ENCODE data around the gene RBM33.

RBM33 gene

GRCh38 chr7:155729847-155730246 lies 85.4 kb downstream of the RBM33 start:
- POLR2A ChIA-PET, result no interaction called here
- TF ChIP-seq LEF1 (IDR thresholded peaks at IDR 0.05; ENCODE audit: borderline replicate concordance), result no peak
- no peak for TF ChIP-seq NFRKB (IDR thresholded peaks at IDR 0.05)
- TF ChIP-seq ZNF384 (IDR thresholded peaks at IDR 0.05), result no peak
- no peak for TF ChIP-seq ELF4 (IDR thresholded peaks at IDR 0.05)
- TF ChIP-seq L3MBTL2 (conservative IDR thresholded peaks at IDR 0.05), result no peak
- TF ChIP-seq FOXA1 (IDR thresholded peaks at IDR 0.05), result no peak
- TF ChIP-seq ARNT (IDR thresholded peaks at IDR 0.05), result no peak
- CTCF ChIA-PET, result interaction anchor here (1.6 kb wide), 1 partner anchor 131 kb away, joined by 5 read pairs; no protein-coding TSS in a partner anchor
- no peak for DNase-seq (ENCODE audit: extremely low spot score)

- no peak for DNase-seq (ENCODE audit: extremely low spot score)
- CTCF ChIA-PET, result interaction anchor here (1.6 kb wide), 1 partner anchor 133 kb away, joined by 5 read pairs; no protein-coding TSS in a partner anchor
- TF ChIP-seq FOXK2 (IDR thresholded peaks at IDR 0.05), result no peak
- no peak for TF ChIP-seq L3MBTL2 (conservative IDR thresholded peaks at IDR 0.05)
- no peak for TF ChIP-seq PKNOX1 (IDR thresholded peaks at IDR 0.05)
- no peak for TF ChIP-seq HDGF (IDR thresholded peaks at IDR 0.05; ENCODE audit: borderline replicate concordance)
- TF ChIP-seq ARNT (IDR thresholded peaks at IDR 0.05), result no peak
- no peak for TF ChIP-seq NFRKB (IDR thresholded peaks at IDR 0.05)
- TF ChIP-seq ZNF384 (IDR thresholded peaks at IDR 0.05), result no peak
- TF ChIP-seq CTBP1 (IDR thresholded peaks at IDR 0.05; ENCODE audit: borderline replicate concordance), result no peak
- TF ChIP-seq LEF1 (IDR thresholded peaks at IDR 0.05; ENCODE audit: borderline replicate concordance), result no peak
- no peak for TF ChIP-seq FOXM1 (IDR thresholded peaks at IDR 0.05; ENCODE audit: borderline replicate concordance)
- TF ChIP-seq SUZ12 (IDR thresholded peaks at IDR 0.05), result no peak
- no peak for TF ChIP-seq ELF4 (IDR thresholded peaks at IDR 0.05)
- no peak for TF ChIP-seq SP1 (IDR thresholded peaks at IDR 0.05)
- TF ChIP-seq BHLHE40 (IDR thresholded peaks at IDR 0.05; ENCODE audit: borderline replicate concordance), result no peak
- no peak for TF ChIP-seq FOXA1 (IDR thresholded peaks at IDR 0.05)
- POLR2A ChIA-PET, result no interaction called here
Observed at GRCh38 chr7:155731380-155731779, 86.9 kb downstream of the RBM33 start.

- CTCF ChIA-PET, result interaction anchor here (0.9 kb wide), 1 partner anchor 133 kb away, joined by 3 read pairs; no protein-coding TSS in a partner anchor
- POLR2A ChIA-PET, result no interaction called here
- DNase-seq (ENCODE audit: extremely low spot score), result no peak
- TF ChIP-seq SUZ12 (IDR thresholded peaks at IDR 0.05), result no peak
- TF ChIP-seq PKNOX1 (IDR thresholded peaks at IDR 0.05), result no peak
- no peak for TF ChIP-seq HDGF (IDR thresholded peaks at IDR 0.05; ENCODE audit: borderline replicate concordance)
- TF ChIP-seq SP1 (IDR thresholded peaks at IDR 0.05), result no peak
- no peak for TF ChIP-seq L3MBTL2 (conservative IDR thresholded peaks at IDR 0.05)
- no peak for TF ChIP-seq FOXA1 (IDR thresholded peaks at IDR 0.05)
- no peak for TF ChIP-seq LEF1 (IDR thresholded peaks at IDR 0.05; ENCODE audit: borderline replicate concordance)
- no peak for TF ChIP-seq BHLHE40 (IDR thresholded peaks at IDR 0.05; ENCODE audit: borderline replicate concordance)
- TF ChIP-seq FOXK2 (IDR thresholded peaks at IDR 0.05), result no peak
- TF ChIP-seq NFRKB (IDR thresholded peaks at IDR 0.05), result no peak
- TF ChIP-seq FOXM1 (IDR thresholded peaks at IDR 0.05; ENCODE audit: borderline replicate concordance), result no peak
- no peak for TF ChIP-seq ARNT (IDR thresholded peaks at IDR 0.05)
Observed at GRCh38 chr7:155731871-155732270, 87.4 kb downstream of the RBM33 start.

GRCh38 chr7:155732286-155732685 lies 87.8 kb downstream of the RBM33 start:
- CTCF ChIA-PET, result interaction anchor here (0.9 to 1.2 kb wide), 2 partner anchors 8 to 133 kb away, joined by 3 read pairs; no protein-coding TSS in a partner anchor
- no peak for TF ChIP-seq FOXA1 (IDR thresholded peaks at IDR 0.05)
- no peak for TF ChIP-seq FOXM1 (IDR thresholded peaks at IDR 0.05; ENCODE audit: borderline replicate concordance)
- no peak for TF ChIP-seq ARNT (IDR thresholded peaks at IDR 0.05)
- TF ChIP-seq NFRKB (IDR thresholded peaks at IDR 0.05), result no peak
- no peak for TF ChIP-seq TARDBP (IDR thresholded peaks at IDR 0.05)
- TF ChIP-seq HDGF (IDR thresholded peaks at IDR 0.05; ENCODE audit: borderline replicate concordance), result no peak
- no peak for TF ChIP-seq ZNF384 (IDR thresholded peaks at IDR 0.05)
- no peak for TF ChIP-seq PKNOX1 (IDR thresholded peaks at IDR 0.05)
- no peak for TF ChIP-seq SP1 (IDR thresholded peaks at IDR 0.05)
- TF ChIP-seq SUZ12 (IDR thresholded peaks at IDR 0.05), result no peak
- TF ChIP-seq CTBP1 (IDR thresholded peaks at IDR 0.05; ENCODE audit: borderline replicate concordance), result no peak
- TF ChIP-seq L3MBTL2 (conservative IDR thresholded peaks at IDR 0.05), result no peak
- no peak for TF ChIP-seq FOXK2 (IDR thresholded peaks at IDR 0.05)
- TF ChIP-seq LEF1 (IDR thresholded peaks at IDR 0.05; ENCODE audit: borderline replicate concordance), result no peak
- TF ChIP-seq ELF4 (IDR thresholded peaks at IDR 0.05), result no peak
- TF ChIP-seq BHLHE40 (IDR thresholded peaks at IDR 0.05; ENCODE audit: borderline replicate concordance), result no peak
- POLR2A ChIA-PET, result no interaction called here
- no peak for DNase-seq (ENCODE audit: extremely low spot score)

GRCh38 chr7:155733582-155734444 lies 89.4 kb downstream of the RBM33 start:
- CTCF ChIA-PET, result interaction anchor here (0.6 kb wide), 1 partner anchor 39 kb away, joined by 3 read pairs; no protein-coding TSS in a partner anchor

More at GRCh38 chr7:155733582-155734444, 89.4 kb downstream of the RBM33 start:
- POLR2A ChIA-PET, result no interaction called here
- DNase-seq (ENCODE audit: extremely low spot score), result no peak
- no peak for TF ChIP-seq TARDBP (IDR thresholded peaks at IDR 0.05)
- no peak for TF ChIP-seq SUZ12 (IDR thresholded peaks at IDR 0.05)
- TF ChIP-seq NFRKB (IDR thresholded peaks at IDR 0.05), result no peak
- no peak for TF ChIP-seq FOXM1 (IDR thresholded peaks at IDR 0.05; ENCODE audit: borderline replicate concordance)
- TF ChIP-seq LEF1 (IDR thresholded peaks at IDR 0.05; ENCODE audit: borderline replicate concordance), result no peak
- TF ChIP-seq SP1 (IDR thresholded peaks at IDR 0.05), result no peak
- TF ChIP-seq CTBP1 (IDR thresholded peaks at IDR 0.05; ENCODE audit: borderline replicate concordance), result no peak
- TF ChIP-seq ELF4 (IDR thresholded peaks at IDR 0.05), result no peak
- TF ChIP-seq ARNT (IDR thresholded peaks at IDR 0.05), result no peak
